Measurements from ENCODE around the gene COQ2. TPM values are rescaled to one million over a fixed set of nuclear protein-coding genes. Genes with fewer than 3 reads are reported as not detected.
"Not testable (repeated sequence)": the region's sequence is repeated elsewhere in the genome, so short reads cannot be mapped to it uniquely, and the experiment has no call there.

COQ2 gene
- total RNA-seq, 1 donor from 2014 or later = 14.7 TPM

- FAIRE-seq = no peak
- DNase-seq (ENCODE audit: low spot score in 2 of 2) = no peak
Measured at GRCh38 chr4:83251447-83251830, 33.2 kb downstream of the COQ2 start.

- FAIRE-seq (no peak), DNase-seq (ENCODE audit: low spot score in 2 of 2) (no peak)
Measured at GRCh38 chr4:83250687-83251446, 33.7 kb downstream of the COQ2 start.

GRCh38 chr4:83248486-83248885 is 36.1 kb downstream of the COQ2 start:
- FAIRE-seq = no peak
- DNase-seq (ENCODE audit: low spot score in 2 of 2) = no peak

GRCh38 chr4:83247415-83248357 is 36.9 kb downstream of the COQ2 start:
- FAIRE-seq (no peak), DNase-seq (ENCODE audit: low spot score in 2 of 2) (no peak)

DNA sequence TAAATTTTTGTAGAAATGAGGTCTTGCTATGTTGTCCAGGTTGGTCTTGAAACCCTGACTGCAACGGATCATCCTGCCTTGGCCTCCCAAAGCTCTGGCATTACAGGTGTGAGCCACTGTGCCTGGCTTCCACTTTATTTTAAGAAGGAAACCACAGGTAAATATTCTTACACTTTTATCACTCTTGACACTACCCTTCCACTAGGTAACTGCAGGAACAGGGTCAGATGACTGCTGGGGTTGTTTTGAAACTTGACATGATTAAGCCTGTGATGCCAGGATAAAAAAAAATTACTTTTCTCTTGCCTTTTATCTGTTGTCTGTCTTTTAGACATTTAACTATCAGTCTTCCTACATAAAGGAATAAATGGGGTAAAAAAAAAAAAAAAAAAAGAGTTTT is 43.5 kb downstream of the COQ2 start:
- DNase-seq (ENCODE audit: low spot score in 2 of 2) = no peak
- no peak for FAIRE-seq

DNA sequence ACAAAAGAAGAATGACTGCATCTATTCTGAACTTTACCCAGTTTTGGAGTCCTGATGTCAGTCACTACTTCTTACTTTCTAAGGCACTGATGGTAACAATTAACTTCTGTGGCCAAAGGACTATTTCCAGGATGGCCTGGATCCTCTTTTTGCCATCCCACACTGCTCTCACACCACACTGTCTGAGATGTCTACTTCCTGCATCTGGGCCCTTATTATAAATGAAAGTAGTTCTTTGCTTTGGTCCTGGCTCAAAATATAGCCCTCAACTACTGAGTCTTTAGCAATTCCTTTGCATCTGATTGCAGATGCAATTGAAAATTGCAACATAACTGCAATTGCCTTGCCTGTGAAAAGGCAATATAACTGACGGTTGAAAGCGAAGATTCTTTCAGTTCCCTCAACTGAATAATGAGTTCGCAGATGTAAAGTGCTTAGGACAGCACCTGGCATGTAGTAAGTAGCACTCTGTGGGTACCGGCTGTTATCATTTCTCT is 44.2 kb downstream of the COQ2 start:
- FAIRE-seq (no peak), DNase-seq (ENCODE audit: low spot score in 2 of 2) (no peak)

GRCh38 chr4:83238393-83239248 is 46.0 kb downstream of the COQ2 start:
- FAIRE-seq (no peak), DNase-seq (ENCODE audit: low spot score in 2 of 2) (no peak)

- DNase-seq (ENCODE audit: low spot score in 2 of 2) = no peak
Measured at GRCh38 chr4:83237591-83237990, 47.0 kb downstream of the COQ2 start.

DNA sequence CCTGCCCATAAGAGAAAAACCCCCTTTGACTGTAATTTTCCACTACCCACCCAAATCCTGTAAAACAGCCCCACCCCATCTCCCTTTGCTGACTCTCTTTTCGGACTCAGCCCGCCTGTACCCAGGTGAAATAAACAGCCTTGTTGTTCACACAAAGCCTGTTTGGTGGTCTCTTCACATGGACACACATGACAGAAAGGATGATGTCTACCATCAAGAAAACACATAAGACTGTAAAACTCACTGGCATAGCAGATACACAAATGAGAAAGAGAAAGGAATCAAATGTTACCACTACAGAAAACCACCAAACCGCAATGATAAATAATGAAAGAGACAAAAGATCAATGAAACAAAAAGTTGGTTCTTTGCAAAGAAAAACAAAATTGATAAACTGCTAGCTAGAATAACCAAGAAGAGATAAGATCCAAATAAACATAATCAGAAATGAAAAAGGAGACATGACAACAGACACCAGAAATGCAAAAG is 48.9 kb downstream of the COQ2 start:
- not testable (repeated sequence) for DNase-seq (ENCODE audit: low spot score in 2 of 2); FAIRE-seq

More at GRCh38 chr4:83237591-83237990, 47.0 kb downstream of the COQ2 start:
- no peak for FAIRE-seq

- DNase-seq (ENCODE audit: low spot score in 2 of 2) (no peak), FAIRE-seq (no peak)
Measured at GRCh38 chr4:83234902-83235644, 49.5 kb downstream of the COQ2 start.

GRCh38 chr4:83234387-83234786 is 50.2 kb downstream of the COQ2 start:
- not testable (repeated sequence) for DNase-seq (ENCODE audit: low spot score in 2 of 2); FAIRE-seq

- DNase-seq (ENCODE audit: low spot score in 2 of 2) (no peak), FAIRE-seq (no peak)
Measured at GRCh38 chr4:83232082-83232481, 52.5 kb downstream of the COQ2 start.

GRCh38 chr4:83231620-83232076 is 53.0 kb downstream of the COQ2 start:
- no peak for FAIRE-seq

DNA sequence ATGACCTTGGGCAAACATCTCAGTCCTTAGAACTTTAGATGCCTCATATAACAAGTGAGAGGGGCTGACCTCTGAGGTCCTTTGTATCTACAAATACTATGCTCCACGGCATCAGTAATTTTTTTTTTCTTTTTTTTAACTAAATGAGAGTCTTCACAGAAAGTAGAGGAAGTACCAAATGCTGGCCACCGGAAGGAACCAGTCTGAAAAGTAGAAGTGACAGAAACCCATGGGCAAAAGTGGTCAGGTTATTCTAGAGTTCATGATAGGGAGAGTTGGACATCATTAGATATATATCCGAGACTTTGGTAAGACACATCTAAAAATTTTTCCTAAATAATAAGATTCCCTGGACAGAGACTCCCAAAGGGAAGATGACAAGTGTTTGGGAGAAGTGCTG is 53.7 kb downstream of the COQ2 start:
- no peak for FAIRE-seq
- no peak for DNase-seq (ENCODE audit: low spot score in 2 of 2)

More at GRCh38 chr4:83231620-83232076, 53.0 kb downstream of the COQ2 start:
- no peak for DNase-seq (ENCODE audit: low spot score in 2 of 2)

- FAIRE-seq (no peak), DNase-seq (ENCODE audit: low spot score in 2 of 2) (no peak)
Measured at GRCh38 chr4:83229791-83230190, 54.8 kb downstream of the COQ2 start.

- no peak for DNase-seq (ENCODE audit: low spot score in 2 of 2)
- no peak for FAIRE-seq
Measured at GRCh38 chr4:83228231-83228630, 56.4 kb downstream of the COQ2 start.

GRCh38 chr4:83224502-83225197 is 59.9 kb downstream of the COQ2 start:
- no peak for DNase-seq (ENCODE audit: low spot score in 2 of 2)
- FAIRE-seq = no peak

- DNase-seq (ENCODE audit: low spot score in 2 of 2) = no peak
- no peak for FAIRE-seq
Measured at GRCh38 chr4:83223781-83224180, 60.8 kb downstream of the COQ2 start.

Data from frontal cortex (tissue), 4 donors.